WTC11 (cell line): ENCODE results near the gene SON.

ENCODE experiments used
- CREB1 ChIP-seq: sonication (generic); formaldehyde crosslinking; IDR thresholded peaks from 2 replicates; pipeline ENCODE4 v1.8.0; 2023; ENCODE audit warnings: mild to moderate bottlenecking, missing genetic modification reagents
- TF ChIP-seq, protein P1 (sequence below): sonication (generic); formaldehyde crosslinking; conservative IDR thresholded peaks from 2 replicates; pipeline ENCODE4 v1.8.1; 2023; ENCODE audit warnings: mild to moderate bottlenecking, low read depth, missing genetic modification reagents, moderate library complexity

DNA sequence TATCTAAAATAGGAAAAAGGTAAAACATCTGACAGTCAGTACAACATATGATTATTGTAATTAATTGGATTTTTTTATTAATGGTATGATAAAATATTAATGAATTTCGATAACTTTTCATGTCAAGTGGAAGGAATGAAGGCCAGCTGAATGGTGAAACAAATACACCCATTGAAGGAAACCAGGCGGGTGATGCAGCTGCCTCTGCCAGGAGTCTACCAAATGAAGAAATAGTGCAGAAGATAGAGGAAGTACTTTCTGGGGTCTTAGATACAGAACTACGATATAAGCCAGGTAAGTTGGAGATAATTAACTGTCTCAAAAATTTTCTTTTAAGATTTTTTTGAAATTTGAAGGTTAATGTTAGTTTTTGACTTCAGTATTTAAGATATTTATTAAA lies 3.2 kb downstream of the SON start:
- TF ChIP-seq CREB1 (CRISPR knock-in tag) = no peak
- TF ChIP-seq, protein P1, sequence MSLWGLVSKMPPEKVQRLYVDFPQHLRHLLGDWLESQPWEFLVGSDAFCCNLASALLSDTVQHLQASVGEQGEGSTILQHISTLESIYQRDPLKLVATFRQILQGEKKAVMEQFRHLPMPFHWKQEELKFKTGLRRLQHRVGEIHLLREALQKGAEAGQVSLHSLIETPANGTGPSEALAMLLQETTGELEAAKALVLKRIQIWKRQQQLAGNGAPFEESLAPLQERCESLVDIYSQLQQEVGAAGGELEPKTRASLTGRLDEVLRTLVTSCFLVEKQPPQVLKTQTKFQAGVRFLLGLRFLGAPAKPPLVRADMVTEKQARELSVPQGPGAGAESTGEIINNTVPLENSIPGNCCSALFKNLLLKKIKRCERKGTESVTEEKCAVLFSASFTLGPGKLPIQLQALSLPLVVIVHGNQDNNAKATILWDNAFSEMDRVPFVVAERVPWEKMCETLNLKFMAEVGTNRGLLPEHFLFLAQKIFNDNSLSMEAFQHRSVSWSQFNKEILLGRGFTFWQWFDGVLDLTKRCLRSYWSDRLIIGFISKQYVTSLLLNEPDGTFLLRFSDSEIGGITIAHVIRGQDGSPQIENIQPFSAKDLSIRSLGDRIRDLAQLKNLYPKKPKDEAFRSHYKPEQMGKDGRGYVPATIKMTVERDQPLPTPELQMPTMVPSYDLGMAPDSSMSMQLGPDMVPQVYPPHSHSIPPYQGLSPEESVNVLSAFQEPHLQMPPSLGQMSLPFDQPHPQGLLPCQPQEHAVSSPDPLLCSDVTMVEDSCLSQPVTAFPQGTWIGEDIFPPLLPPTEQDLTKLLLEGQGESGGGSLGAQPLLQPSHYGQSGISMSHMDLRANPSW (CRISPR knock-in tag) = no peak
